Testis (tissue), 2 donors: ENCODE data around the gene PITPNM3.

Experiments used
- POLR2A ChIP-seq: fragments of 450-650 bp; IDR thresholded peaks from one replicate; pipeline ENCODE4 v1.6.1; 2017; ENCODE audit warnings: antibody characterized with exemption, mild to moderate bottlenecking, moderate library complexity
- TF ChIP-seq, protein P1 (sequence below), 3 experiments: fragments of 450-650 bp in 2 of 3; fragments of 200-600 bp in 1 of 3; sonication (generic) in 1 of 3; IDR thresholded peaks; one replicate each; pipeline ENCODE4 v1.5.1; 2016 to 2019; ENCODE audit warnings: antibody characterized with exemption in 3 of 3, mild to moderate bottlenecking in 2 of 3, moderate library complexity in 1 of 3

DNA sequence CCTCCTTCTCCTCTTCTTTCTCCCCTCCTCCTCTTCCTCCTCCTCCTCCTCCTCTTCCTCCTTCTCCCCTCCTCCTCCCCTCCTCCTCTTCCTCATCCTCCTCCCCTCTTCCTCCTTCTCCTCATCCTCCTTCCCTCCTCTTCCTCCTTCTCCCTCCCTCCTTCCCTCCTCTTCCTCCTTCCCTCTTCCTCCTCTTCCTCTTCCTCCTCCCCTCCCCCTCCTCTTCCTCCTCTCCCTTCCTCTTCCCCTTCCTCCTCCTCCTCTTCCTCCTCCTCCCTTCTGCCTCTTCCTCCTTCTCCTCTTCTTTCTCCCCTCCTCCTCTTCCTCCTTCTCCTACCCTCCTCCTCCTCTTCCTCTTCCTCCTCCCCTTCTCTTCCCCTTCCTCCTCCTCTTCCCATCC, 5.1 kb upstream of the PITPNM3 start:
- TF ChIP-seq, protein P1, sequence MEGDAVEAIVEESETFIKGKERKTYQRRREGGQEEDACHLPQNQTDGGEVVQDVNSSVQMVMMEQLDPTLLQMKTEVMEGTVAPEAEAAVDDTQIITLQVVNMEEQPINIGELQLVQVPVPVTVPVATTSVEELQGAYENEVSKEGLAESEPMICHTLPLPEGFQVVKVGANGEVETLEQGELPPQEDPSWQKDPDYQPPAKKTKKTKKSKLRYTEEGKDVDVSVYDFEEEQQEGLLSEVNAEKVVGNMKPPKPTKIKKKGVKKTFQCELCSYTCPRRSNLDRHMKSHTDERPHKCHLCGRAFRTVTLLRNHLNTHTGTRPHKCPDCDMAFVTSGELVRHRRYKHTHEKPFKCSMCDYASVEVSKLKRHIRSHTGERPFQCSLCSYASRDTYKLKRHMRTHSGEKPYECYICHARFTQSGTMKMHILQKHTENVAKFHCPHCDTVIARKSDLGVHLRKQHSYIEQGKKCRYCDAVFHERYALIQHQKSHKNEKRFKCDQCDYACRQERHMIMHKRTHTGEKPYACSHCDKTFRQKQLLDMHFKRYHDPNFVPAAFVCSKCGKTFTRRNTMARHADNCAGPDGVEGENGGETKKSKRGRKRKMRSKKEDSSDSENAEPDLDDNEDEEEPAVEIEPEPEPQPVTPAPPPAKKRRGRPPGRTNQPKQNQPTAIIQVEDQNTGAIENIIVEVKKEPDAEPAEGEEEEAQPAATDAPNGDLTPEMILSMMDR (IDR thresholded peaks at IDR 0.05) = no peak
- no peak for TF ChIP-seq POLR2A
